22Rv1 (cell line): ENCODE results near the gene SAMD11.
"Not testable (repeated sequence)": the region's sequence is repeated elsewhere in the genome, so short reads cannot be mapped to it uniquely, and the experiment has no call there.

ENCODE experiments used
- H3K27ac ChIP-seq: fragments of 450-650 bp; 2 replicates; pipeline ENCODE4 v1.5.1; 2017
- CTCF ChIP-seq: fragments of 450-650 bp; IDR thresholded peaks from 2 replicates; pipeline ENCODE4 v1.5.1; 2017; ENCODE audit warnings: mild to moderate bottlenecking
- ZFX ChIP-seq: fragments of 450-650 bp; IDR thresholded peaks from 2 replicates; pipeline ENCODE4 v1.6.1; 2017; ENCODE audit warnings: antibody characterized with exemption, borderline replicate concordance

Gene SAMD11

GRCh38 chr1:973459-974292 lies 50.0 kb downstream of the SAMD11 start:
- H3K27ac ChIP-seq = no peak overlapping the region
- TF ChIP-seq ZFX (no peak), CTCF (no peak)

- no peak for TF ChIP-seq ZFX
- TF ChIP-seq CTCF = no peak
- H3K27ac ChIP-seq = no peak overlapping the region
Observed at GRCh38 chr1:974293-974640, 50.5 kb downstream of the SAMD11 start.

- TF ChIP-seq ZFX = no peak
- no peak for TF ChIP-seq CTCF
- H3K27ac ChIP-seq = no peak overlapping the region
Observed at GRCh38 chr1:974687-975328, 51.1 kb downstream of the SAMD11 start.

- H3K27ac ChIP-seq = peak overlapping the region; percentile 63; the same call in 1 of the 2 replicates
- no peak for TF ChIP-seq CTCF
- TF ChIP-seq ZFX = no peak
Observed at GRCh38 chr1:975365-975764, 51.6 kb downstream of the SAMD11 start.

DNA sequence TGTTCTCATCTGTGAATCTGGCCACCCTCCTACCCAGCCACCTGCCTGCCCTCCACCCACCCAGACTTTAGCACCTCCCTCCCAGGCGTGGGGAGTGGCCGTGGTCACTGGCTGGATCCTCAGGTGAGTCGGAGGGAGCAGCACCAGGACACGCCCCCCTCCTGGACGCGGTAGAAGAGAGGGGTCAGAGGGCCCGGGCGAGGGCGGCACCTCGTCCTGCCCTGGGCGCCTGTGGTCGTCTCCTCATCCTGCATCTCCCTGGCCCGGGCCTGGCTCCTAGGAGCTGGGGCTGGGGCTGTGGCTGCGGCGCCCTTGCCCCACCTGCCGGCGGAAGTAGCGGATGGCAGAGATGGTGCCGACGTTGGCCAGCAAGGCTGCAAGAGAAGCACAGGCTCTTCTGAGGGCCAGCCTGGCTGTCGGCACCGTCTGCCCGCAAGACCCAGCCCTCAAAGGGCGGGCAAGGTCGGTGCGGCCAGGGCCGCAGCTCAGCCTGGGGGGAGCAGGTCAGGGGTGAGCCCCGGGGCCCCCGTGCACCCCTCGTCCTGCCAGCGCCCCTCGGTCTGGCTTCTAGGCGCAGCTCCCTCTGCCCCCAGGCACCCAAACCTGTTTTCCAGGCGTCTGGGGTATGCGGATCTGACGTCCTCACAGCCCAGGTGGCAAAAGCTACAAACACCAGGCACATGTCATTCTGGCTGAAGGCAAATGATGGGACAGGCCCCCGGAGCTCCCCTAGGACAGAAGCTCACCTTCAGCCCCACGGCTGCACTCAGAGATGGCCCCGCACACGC lies 52.4 kb downstream of the SAMD11 start:
- H3K27ac ChIP-seq = peak overlapping the region; percentile 63
- TF ChIP-seq ZFX (no peak), CTCF (peak; percentile 69)

DNA sequence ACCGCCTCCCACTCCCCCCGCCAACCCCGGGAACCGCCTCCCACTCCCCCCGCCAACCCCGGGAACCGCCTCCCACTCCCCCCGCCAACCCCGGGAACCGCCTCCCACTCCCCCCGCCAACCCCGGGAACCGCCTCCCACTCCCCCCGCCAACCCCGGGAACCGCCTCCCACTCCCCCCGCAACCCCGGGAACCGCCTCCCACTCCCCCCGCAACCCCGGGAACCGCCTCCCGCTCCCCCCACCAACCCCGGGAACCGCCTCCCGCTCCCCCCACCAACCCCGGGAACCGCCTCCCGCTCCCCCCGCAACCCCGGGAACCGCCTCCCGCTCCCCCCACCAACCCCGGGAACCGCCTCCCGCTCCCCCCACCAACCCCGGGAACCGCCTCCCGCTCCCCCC lies 53.1 kb downstream of the SAMD11 start:
- H3K27ac ChIP-seq = not testable (repeated sequence)

DNA sequence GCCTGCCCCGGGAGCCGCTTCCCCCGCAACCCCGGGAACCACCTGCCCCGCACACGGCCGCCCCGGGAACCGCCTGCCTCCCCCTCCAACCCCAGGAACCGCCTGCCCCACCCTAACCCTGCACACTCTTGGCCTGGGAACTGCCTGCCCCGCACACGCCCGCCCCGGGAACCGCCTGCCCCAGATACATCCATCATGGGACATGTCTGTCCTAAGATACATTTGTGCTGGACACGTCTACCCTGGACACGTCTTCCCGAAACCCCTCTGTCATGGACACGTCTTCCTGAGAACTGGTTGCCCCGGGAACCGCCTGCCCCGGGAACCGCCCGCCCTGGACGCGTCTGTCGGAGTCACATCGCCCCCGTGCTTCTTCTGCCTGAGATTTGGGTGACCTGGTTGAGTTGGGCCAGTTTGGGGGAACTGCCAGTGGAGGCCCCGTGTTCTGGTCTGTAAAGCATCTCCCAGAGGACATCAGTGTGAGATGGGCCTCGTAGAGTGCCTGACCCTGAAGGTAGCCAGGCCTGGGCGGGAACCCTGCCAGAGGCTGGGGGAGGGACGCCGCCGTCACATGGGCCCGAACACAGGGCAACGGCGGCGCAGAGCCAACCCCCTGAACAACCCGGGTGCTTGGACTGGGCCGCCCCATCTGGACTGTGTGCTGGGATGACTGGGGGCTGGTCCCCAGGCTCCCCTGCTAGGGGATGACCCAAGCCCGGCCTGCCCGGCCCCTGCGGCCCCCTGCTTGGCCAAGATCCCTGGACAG lies 54.5 kb downstream of the SAMD11 start:
- TF ChIP-seq ZFX (no peak), CTCF (no peak)
- H3K27ac ChIP-seq = peak overlapping the region; percentile 12; the same call in 1 of the 2 replicates
